ENCODE data around the gene S100A5.
"Not testable (repeated sequence)": the region's sequence is repeated elsewhere in the genome, so short reads cannot be mapped to it uniquely, and the experiment has no call there.

- TF ChIP-seq POLR2A, CTCF (IDR thresholded peaks at IDR 0.05): not testable (repeated sequence)
These were observed 42.1 kb upstream of the S100A5 start for GRCh38 chr1:153582836-153583235.

Data from heart left ventricle (tissue), 13 donors.